Measurements from ENCODE around the gene RPL5.

RPL5 gene

DNA sequence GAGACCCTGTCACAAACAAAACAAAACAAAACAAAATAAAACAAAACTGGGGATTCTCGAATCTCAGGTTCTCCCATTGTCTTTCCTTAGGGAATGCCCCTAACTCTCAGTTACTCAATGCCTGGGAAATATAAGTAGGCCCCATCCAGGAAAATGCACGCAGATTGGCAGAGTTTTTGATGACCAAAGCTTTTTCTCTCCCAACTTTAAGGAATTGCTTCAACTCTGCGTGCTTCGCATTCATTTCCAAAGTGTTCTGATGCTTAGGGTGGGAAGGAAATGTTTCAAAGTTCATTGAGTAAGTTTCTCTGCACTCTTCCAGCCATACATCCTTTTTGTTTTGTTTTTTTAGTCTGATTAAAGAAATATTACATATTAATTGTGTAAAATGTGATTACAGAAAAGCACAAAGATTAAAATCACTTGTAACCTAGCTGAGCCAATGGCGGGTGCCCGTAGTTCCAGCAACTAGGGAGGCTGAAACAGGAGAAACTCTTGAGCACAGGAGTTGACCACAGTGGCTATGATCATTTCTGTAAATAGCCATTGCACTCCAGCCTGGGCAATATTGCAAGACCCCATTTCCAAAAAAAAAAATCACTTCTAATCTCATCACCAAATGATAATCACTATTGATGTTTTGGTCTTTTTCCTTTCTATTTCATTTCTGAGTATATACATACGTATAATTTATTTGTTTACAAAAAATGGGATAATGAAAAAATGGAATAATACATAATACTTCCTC lies 28.5 kb upstream of the RPL5 start:
- Mint-ChIP-seq H3K4me1 (peaks cover 0 to 4% of the 10 kb centered on the region in 2 donors), H3K4me3 (no peak overlapping the region), H3K27me3 (no peaks in the 10 kb centered on the region), H3K36me3 (no peaks in the 10 kb centered on the region), H3K9me3 (peaks cover 1 to 4% of the 10 kb centered on the region in 2 donors), H3K27ac (no peak overlapping the region)
- ATAC-seq (replicated peaks) = no peak
- no peak for DNase-seq

DNA sequence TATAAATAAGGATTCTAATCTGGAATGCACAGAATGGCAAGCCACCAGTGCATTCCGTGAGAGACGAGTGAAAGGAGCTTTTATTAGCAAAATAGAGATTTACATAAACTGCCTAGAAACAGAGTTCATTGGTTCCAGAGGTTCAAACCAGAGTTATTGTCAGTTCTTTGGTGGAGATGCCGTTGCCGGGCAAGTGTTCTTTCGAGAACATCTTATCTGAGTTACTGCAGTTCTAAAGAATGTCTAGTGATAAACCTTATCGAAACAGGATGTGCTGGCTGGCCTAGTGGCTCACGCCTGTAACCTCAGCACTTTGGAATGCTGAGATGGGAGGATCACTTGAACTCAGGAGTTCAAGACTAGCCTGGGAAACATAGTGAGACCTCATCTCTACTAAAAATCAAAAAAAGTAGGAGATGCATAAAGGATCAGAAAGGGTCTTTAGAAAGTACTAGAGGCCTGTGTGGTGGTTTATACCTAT lies 27.1 kb upstream of the RPL5 start:
- H3K27ac Mint-ChIP-seq = no peak overlapping the region
- no peak for DNase-seq

DNA sequence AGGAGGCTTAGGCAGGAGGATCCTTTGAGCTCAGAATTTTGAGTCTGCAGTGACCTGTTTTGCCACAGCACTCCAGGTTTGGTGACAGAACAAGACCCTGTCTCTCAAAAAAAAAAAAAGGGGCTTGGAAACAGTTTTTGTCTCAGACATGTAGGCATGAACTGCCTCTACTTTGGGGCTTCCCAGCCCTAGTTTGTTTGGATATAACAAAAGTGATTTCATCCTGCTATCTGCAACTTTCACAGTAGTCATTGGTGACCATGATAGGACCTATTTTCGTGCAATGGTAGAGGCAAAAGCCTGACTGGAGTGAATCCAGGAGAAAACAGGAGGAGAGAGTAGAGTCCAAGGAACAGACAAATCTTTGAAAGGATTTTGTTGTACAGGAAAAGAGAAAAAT lies 26.6 kb upstream of the RPL5 start:
- Mint-ChIP-seq H3K4me1 (peaks cover 0 to 4% of the 10 kb centered on the region in 2 donors), H3K27me3 (no peaks in the 10 kb centered on the region), H3K9me3 (peaks cover 1 to 4% of the 10 kb centered on the region in 2 donors), H3K27ac (no peak overlapping the region), H3K4me3 (no peak overlapping the region), H3K36me3 (no peaks in the 10 kb centered on the region)
- ATAC-seq (replicated peaks) (no peak), DNase-seq (no peak)

More for the DNA sequence above, 27.1 kb upstream of the RPL5 start:
- H3K36me3 Mint-ChIP-seq = no peaks in the 10 kb centered on the region
- peaks cover 0 to 4% of the 10 kb centered on the region in 2 donors for H3K4me1 Mint-ChIP-seq
- no peak overlapping the region for H3K4me3 Mint-ChIP-seq
- H3K27me3 Mint-ChIP-seq = no peaks in the 10 kb centered on the region
- H3K9me3 Mint-ChIP-seq = peaks cover 1 to 4% of the 10 kb centered on the region in 2 donors
- ATAC-seq (replicated peaks) = peak; percentile 94 to 96

DNA sequence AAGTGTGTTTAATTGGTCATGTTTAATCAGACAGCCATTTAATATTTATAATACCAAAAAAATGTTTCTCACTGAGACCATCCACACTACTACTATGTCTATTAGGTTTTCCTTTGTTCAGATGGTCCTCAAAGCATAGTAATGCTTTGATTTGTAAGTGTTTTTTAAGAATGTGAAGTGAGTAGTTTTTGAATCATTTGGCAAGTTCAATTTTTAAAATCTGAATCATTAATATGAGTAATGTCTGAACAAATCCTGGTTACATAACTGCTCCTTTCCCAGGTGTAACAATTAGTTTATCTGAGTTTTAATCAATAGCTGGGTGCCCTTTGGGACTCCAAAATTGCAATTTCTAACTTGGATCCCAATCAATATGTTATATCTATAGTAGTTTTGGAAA lies 23.5 kb upstream of the RPL5 start:
- ATAC-seq (replicated peaks) (no peak), DNase-seq (no peak)
- peaks cover 0 to 4% of the 10 kb centered on the region in 2 donors for H3K4me1 Mint-ChIP-seq
- peaks cover 9 to 13% of the 10 kb centered on the region in 2 donors for H3K27me3 Mint-ChIP-seq
- no peaks in the 10 kb centered on the region for H3K36me3 Mint-ChIP-seq
- H3K9me3 Mint-ChIP-seq = peaks cover 1 to 4% of the 10 kb centered on the region in 2 donors
- H3K4me3 Mint-ChIP-seq = no peak overlapping the region
- no peak overlapping the region for H3K27ac Mint-ChIP-seq

DNA sequence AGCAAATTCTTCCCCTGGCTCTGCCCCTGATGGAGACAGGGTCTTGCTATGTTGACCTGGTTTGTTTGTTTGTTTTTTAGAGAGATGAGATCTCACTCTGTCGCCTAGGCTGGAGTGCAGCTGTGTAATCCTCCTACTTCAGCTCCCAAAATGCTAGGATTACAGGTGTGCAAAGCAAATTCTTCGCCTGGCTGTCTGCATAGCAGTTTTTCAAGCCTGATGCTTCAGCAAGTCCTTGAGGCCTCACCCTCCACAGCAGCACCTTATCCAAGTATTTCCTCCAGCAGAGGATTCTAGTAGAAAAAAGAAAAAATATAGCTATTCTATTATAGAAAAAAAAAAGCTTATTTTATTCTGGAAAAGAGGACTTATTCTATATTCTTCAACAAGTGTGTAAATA lies 15.1 kb upstream of the RPL5 start:
- no peak for DNase-seq
- no peak for ATAC-seq (replicated peaks)
- Mint-ChIP-seq H3K27me3 (peaks cover 13 to 16% of the 10 kb centered on the region in 2 donors), H3K4me3 (no peak overlapping the region), H3K4me1 (peaks cover 5 to 6% of the 10 kb centered on the region in 2 donors), H3K9me3 (no peaks in the 10 kb centered on the region), H3K36me3 (no peaks in the 10 kb centered on the region), H3K27ac (no peak overlapping the region)

DNA sequence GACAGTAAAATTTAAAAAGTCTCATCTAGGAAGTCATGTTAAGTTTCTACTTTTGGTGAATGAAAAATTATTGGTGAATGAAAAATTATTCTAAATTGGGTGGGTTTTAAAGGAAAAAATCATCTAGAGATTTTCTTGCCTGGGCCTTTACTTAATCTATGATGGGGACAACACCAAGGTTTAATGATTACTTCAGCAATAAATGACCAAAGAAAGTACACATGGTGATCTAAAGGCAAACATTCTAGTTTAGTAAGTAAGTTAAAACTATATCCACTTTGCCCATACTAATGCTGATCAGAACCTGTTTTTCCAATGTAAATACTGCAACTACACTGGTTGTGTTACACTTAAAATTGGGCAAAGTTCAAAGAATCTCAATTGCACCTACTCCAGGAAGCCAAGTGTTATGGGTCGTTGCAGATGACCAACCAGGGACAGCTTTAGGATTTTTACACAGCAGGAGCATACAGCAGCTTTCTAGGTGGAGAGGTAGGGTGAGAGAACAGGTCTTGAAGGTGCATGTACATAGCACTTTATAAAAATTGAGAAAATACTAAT lies 14.6 kb upstream of the RPL5 start:
- H3K9me3 Mint-ChIP-seq = no peaks in the 10 kb centered on the region
- peaks cover 5 to 6% of the 10 kb centered on the region in 2 donors for H3K4me1 Mint-ChIP-seq
- DNase-seq = no peak
- peaks cover 13 to 14% of the 10 kb centered on the region in 2 donors for H3K27me3 Mint-ChIP-seq
- H3K4me3 Mint-ChIP-seq = no peak overlapping the region
- H3K27ac Mint-ChIP-seq = no peak overlapping the region
- H3K36me3 Mint-ChIP-seq = no peaks in the 10 kb centered on the region
- no peak for ATAC-seq (replicated peaks)

DNA sequence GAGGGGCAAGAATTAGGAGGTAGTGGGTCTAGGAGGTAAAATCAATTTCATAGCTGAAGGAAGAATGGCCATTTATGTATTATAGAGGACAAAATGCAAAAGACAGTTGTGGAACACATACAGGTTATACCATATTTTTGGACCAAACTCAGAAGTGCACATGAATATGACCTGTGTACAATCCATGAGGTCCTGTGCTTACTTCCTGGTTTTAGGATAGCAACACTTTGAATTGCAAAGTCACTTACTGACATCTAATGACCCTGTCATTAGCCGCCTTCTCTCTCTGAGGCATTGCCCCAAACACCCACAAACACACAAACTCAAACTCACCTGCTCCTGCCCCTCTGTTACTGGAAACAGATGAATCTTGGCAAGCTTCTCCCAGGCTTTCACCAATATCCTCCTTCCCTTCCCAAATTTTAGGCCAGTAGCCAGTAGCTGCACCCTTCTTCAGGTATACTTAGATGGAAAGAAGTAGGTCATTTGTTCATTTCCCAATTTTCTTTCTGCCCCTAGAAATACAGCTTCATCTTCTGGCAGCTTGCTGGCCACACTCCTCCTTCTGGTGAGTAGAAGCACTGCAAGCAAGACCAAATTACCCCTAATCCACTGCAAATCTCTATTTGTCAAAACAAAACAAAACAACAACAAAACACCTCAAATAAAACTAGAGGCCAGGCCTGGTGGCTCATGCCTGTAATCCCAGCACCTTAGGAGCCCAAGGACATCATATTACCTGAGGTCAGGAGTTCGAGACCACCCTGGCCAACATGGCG lies 13.7 kb upstream of the RPL5 start:
- no peak for DNase-seq
- no peaks in the 10 kb centered on the region for H3K9me3 Mint-ChIP-seq
- peaks cover 11 to 12% of the 10 kb centered on the region in 2 donors for H3K27me3 Mint-ChIP-seq
- H3K27ac Mint-ChIP-seq = no peak overlapping the region
- no peak overlapping the region for H3K4me3 Mint-ChIP-seq
- H3K36me3 Mint-ChIP-seq = no peaks in the 10 kb centered on the region
- peak in 1 of 2 donors; percentile 38 for ATAC-seq (replicated peaks)
- peaks cover 6 to 9% of the 10 kb centered on the region in 2 donors for H3K4me1 Mint-ChIP-seq

DNA sequence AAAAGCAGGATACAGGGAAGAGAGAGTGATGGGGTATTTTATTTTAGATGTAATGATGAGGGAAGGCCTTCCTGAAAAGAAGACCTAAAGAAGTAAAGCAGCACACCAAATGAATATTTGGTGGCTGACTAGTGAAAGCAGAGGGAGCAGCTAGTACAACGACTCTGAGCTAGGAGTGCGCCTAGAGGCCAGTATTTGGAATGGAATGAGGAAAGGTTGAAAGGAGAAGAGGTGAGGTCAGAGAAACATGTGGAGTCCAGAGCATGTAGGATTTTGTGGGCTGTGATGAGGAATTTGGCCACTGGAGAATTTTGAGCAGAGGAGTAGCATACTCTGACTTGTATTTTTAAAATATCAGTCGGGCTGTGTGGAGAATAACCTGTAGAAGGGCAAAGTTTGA lies 11.8 kb upstream of the RPL5 start:
- ATAC-seq (replicated peaks) = no peak
- Mint-ChIP-seq H3K36me3 (no peaks in the 10 kb centered on the region), H3K4me3 (no peak overlapping the region), H3K27ac (no peak overlapping the region), H3K4me1 (peaks cover 6 to 9% of the 10 kb centered on the region in 2 donors), H3K27me3 (peaks cover 0 to 5% of the 10 kb centered on the region in 2 donors), H3K9me3 (no peaks in the 10 kb centered on the region)
- no peak for DNase-seq

DNA sequence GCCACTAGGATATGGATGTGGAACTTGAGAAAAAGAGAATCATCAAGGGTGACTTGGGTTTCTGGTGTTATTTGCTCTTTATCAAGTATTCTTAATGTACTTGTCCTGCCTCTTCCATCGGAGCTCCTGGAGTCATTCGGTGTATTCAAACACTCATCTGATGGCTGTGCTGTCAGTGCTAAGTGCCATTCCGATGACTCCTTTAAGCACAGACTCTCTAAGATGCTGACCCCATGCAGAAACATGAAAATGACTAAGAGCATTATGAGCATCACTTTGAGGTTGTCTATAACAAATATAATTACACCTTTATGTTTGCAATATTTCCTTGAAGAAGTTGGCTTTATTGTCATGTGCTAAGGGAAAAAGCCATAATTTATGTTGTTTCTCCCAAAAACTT lies 11.3 kb upstream of the RPL5 start:
- no peak for DNase-seq
- no peaks in the 10 kb centered on the region for H3K36me3 Mint-ChIP-seq
- no peak overlapping the region for H3K27ac Mint-ChIP-seq
- H3K4me1 Mint-ChIP-seq = peaks cover 6 to 9% of the 10 kb centered on the region in 2 donors
- peaks cover 0 to 5% of the 10 kb centered on the region in 2 donors for H3K27me3 Mint-ChIP-seq
- no peak for ATAC-seq (replicated peaks)
- no peaks in the 10 kb centered on the region for H3K9me3 Mint-ChIP-seq
- H3K4me3 Mint-ChIP-seq = no peak overlapping the region

DNA sequence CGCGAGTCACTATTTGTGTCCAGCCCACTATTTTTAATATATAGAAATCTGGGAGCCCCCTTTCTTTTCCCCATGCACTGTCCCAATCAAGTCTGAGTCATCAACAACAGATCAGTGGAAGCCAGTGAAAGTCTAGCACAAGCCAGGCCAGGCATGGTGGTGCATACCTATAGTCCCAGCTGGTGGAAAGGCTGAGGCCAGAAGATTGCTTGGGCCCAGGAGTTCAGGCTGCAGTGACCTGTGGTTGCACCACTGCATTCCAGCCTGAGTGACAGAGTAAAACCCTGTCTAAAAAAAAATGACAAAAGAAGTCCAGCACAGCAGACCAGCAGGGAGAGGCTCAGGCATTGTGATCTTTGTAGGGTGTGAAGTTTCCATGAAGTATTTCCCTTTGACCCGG lies 9.0 kb upstream of the RPL5 start:
- no peak for ATAC-seq (replicated peaks)
- H3K4me1 Mint-ChIP-seq = peaks cover 5 to 9% of the 10 kb centered on the region in 2 donors
- no peaks in the 10 kb centered on the region for H3K9me3 Mint-ChIP-seq
- no peak overlapping the region for H3K27ac Mint-ChIP-seq
- H3K36me3 Mint-ChIP-seq = no peaks in the 10 kb centered on the region
- peaks cover 0 to 5% of the 10 kb centered on the region in 2 donors for H3K27me3 Mint-ChIP-seq
- DNase-seq = no peak
- no peak overlapping the region for H3K4me3 Mint-ChIP-seq

DNA sequence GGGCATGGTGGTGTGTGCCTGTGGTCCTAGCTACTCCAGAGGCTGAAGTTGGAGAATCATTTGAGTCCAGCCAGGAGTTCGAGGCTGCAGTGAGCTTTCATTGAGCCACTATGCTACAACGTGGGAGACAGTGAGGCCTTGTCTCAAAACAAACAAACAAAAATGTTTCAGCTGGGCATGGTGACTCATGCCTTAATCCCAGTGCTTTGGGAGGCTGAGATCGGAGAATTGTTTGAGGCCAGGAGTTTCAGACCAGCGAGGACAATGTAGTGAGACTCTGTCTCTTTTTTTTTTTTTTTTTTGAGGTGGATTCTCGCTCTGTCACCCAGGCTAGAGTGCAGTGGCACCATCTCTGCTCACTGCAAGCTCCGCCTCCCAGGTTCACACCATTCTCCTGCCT lies 5.0 kb upstream of the RPL5 start:
- ATAC-seq (replicated peaks) = no peak
- H3K27ac Mint-ChIP-seq = no peak overlapping the region
- H3K9me3 Mint-ChIP-seq = no peaks in the 10 kb centered on the region
- H3K4me1 Mint-ChIP-seq = peaks cover under 1 to 10% of the 10 kb centered on the region in 2 donors
- H3K36me3 Mint-ChIP-seq = peaks cover under 1 to 1% of the 10 kb centered on the region in 2 donors
- DNase-seq = no peak
- H3K27me3 Mint-ChIP-seq = no peaks in the 10 kb centered on the region
- no peak overlapping the region for H3K4me3 Mint-ChIP-seq

DNA sequence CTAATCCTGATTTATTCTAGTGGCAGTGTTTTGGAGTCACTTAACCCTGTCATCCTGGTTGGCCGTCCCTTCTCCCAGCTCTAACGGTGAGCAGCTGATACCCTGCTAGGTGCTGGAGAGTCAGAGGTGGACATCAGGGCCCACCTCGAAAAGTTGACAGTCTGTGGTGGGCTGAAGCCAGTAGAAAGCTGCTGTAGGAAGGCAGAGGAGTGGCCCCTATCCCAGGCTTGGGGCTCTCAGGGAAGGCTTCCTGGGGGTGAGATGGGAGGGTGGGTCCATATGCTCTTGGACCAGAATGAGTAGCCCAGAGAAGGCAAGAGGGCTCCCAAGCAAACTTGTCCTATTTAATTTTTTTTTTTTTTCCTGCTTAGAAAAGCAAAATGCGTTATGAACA lies 475 bp upstream of the RPL5 start:
- Mint-ChIP-seq H3K27ac (peak overlapping the region; percentile 76), H3K36me3 (peaks cover 38 to 47% of the 10 kb centered on the region in 2 donors), H3K4me1 (peaks cover 20 to 49% of the 10 kb centered on the region in 2 donors), H3K9me3 (no peaks in the 10 kb centered on the region), H3K27me3 (no peaks in the 10 kb centered on the region), H3K4me3 (peak overlapping the region; percentile 29 to 94)
- DNase-seq (no peak), ATAC-seq (replicated peaks) (no peak)

DNA sequence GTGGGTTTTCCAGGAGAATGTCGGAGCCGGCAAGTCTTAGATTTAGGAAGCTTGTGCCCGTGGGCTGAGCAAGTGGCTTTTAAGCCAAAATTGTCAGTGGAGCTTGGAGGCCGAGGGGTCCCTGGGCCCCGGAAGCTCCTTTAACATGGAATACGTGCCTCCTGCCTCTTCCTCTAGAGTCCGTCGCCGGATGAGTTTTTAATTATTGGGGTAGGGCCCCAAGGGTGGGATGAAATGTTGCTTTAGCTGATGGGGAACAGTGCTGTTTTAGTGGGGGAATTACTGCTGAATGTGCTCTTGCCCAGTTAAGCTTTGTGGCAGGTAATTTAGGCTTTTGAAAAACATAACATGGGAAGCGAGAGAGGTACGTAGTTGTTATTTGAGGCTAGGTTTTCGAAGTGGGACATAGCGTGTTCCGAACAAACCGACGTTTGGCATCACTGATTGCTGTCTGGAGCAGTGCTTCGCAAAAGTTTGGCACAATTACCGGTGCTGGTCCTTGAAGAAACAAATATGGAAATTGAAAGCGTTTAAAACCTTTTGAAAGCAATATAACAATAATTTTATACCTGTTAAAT lies 786 bp downstream of the RPL5 start:
- DNase-seq (no peak), ATAC-seq (replicated peaks) (peak in 1 of 2 donors; percentile 2)
- peak overlapping the region; percentile 99 for H3K27ac Mint-ChIP-seq
- H3K4me1 Mint-ChIP-seq = peaks cover 23 to 54% of the 10 kb centered on the region in 2 donors
- H3K4me3 Mint-ChIP-seq = peak overlapping the region; percentile 94 to 95
- H3K36me3 Mint-ChIP-seq = peaks cover 41 to 56% of the 10 kb centered on the region in 2 donors
- no peaks in the 10 kb centered on the region for H3K27me3 Mint-ChIP-seq
- H3K9me3 Mint-ChIP-seq = no peaks in the 10 kb centered on the region

DNA sequence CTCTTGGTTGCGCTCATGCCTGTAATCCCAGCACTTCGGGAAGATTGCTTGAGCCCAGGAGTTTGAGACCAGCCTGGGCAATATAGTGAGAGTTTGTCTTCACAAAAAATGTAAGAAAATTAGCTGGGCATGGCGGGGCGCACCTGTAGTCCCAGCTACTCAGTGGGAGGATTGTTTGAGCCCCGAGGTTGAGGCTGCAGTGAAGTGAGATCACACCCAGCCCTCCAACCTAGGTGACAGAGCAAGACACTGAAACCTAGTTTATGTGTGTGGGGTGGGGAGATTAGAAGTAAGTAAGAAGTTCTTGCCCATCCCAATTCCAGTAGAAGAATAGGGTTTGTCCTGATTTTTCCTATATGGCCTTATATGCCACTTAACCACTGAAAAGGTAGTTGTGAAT lies 2.0 kb downstream of the RPL5 start:
- DNase-seq (no peak), ATAC-seq (replicated peaks) (no peak)
- H3K27me3 Mint-ChIP-seq = no peaks in the 10 kb centered on the region
- H3K4me1 Mint-ChIP-seq = peaks cover 31 to 66% of the 10 kb centered on the region in 2 donors
- H3K27ac Mint-ChIP-seq = peak overlapping the region; percentile 99
- peak overlapping the region; percentile 94 to 95 for H3K4me3 Mint-ChIP-seq
- H3K36me3 Mint-ChIP-seq = peaks cover 53 to 68% of the 10 kb centered on the region in 2 donors
- no peaks in the 10 kb centered on the region for H3K9me3 Mint-ChIP-seq
